Panc1 (cell line): Measurements from ENCODE around the gene C1QTNF12. TPM values are rescaled to one million over a fixed set of nuclear protein-coding genes. Genes with fewer than 3 reads are reported as not detected.

Experiments
- ATAC-seq: fragments of 200-7000 bp; cut with Tn5 transposase; 2 replicates; pipeline ENCODE4 v1.9.1; 2020; ENCODE audit warnings: mild to moderate bottlenecking, moderate library complexity
- BruUV-seq: library from RNA; stranded (reverse); fragments of 400-500 nt; replicated peaks from 2 replicates; lab custom pipeline; 2021; lab: Mats Ljungman, UMichigan
- CTCF ChIA-PET: fragments of 300-600 bp; sonication (Branson Sonifier 250); formaldehyde crosslinking; loops from one replicate; lab custom pipeline; 2022; ENCODE audit warnings: antibody characterized with exemption; lab: Charles Lee
- POLR2A ChIA-PET: fragments of 300-600 bp; sonication (Branson Sonifier 250); formaldehyde crosslinking; loops from one replicate; lab custom pipeline; 2022; ENCODE audit warnings: antibody characterized with exemption; lab: Charles Lee
- DNase-seq: peaks from one replicate; pipeline ENCODE4 v3.0.0-alpha.2; 2010; ENCODE audit warnings: low read depth, low spot score
- H3K27ac ChIP-seq: 2 replicates; pipeline ENCODE4 v1.5.1; 2011; ENCODE audit warnings: mild to moderate bottlenecking, low read length, inconsistent platforms
- H3K27me3 ChIP-seq: fragments of 200-500 bp; sonication (Bioruptor generic); 2 replicates; pipeline ENCODE4 v1.6.0; 2014; ENCODE audit warnings: low read length, inconsistent platforms; ENCODE audit not compliant: control insufficient read depth, insufficient read depth
- H3K36me3 ChIP-seq: fragments of 200-500 bp; sonication (Bioruptor generic); 2 replicates; pipeline ENCODE4 v1.5.1; 2014; ENCODE audit warnings: inconsistent platforms, mild to moderate bottlenecking, low read length, moderate library complexity; ENCODE audit not compliant: control insufficient read depth, insufficient read depth
- H3K4me1 ChIP-seq: 2 replicates; pipeline ENCODE4 v1.5.1; 2011; ENCODE audit warnings: inconsistent platforms, mild to moderate bottlenecking, low read length, moderate library complexity; ENCODE audit not compliant: control insufficient read depth, insufficient read depth
- H3K4me3 ChIP-seq, 2 experiments: 2 replicates each; pipeline ENCODE4 v1.5.1; 2011 to 2012; ENCODE audit warnings: low read depth in 2 of 2, low read length in 2 of 2, mild to moderate bottlenecking in 2 of 2, inconsistent platforms in 1 of 2, moderate library complexity in 1 of 2
- H3K9me3 ChIP-seq: fragments of 200-500 bp; sonication (Bioruptor generic); 2 replicates; pipeline ENCODE4 v1.5.1; 2014; ENCODE audit warnings: low read depth, mild to moderate bottlenecking, inconsistent platforms, low read length, moderate library complexity; ENCODE audit not compliant: control insufficient read depth, insufficient read depth
- POLR2AphosphoS5 ChIP-seq: IDR thresholded peaks from 2 replicates; pipeline ENCODE4 v1.6.1; 2012; ENCODE audit warnings: mild to moderate bottlenecking, low read depth, low read length, moderate library complexity
- REST ChIP-seq, 2 experiments: IDR thresholded peaks; 2 replicates each; pipeline ENCODE4 v1.6.1; 2011 to 2012; ENCODE audit warnings: low read depth in 2 of 2, control low read depth in 1 of 2, low read length in 1 of 2, mild to moderate bottlenecking in 1 of 2, moderate library complexity in 1 of 2; ENCODE audit not compliant: insufficient read depth in 1 of 2
- SIN3A ChIP-seq: IDR thresholded peaks from 2 replicates; pipeline ENCODE4 v1.6.1; 2012; ENCODE audit warnings: low read depth, mild to moderate bottlenecking, low read length, moderate library complexity, borderline replicate concordance; ENCODE audit not compliant: insufficient read depth
- TCF7L2 ChIP-seq: IDR thresholded peaks from 2 replicates; pipeline ENCODE4 v1.6.1; 2011; ENCODE audit warnings: mild to moderate bottlenecking, low read depth, low read length, inconsistent platforms
- in situ Hi-C: cut with HindIII; loops from 2 replicates; pipeline ENCODE4 v1.10.0; 2016; ENCODE audit warnings: low sequenced_read_pairs, low pct_unique_long_range_greater_than_20kb
- intact Hi-C: fragments of 100-400 bp; cut with micrococcal nuclease; formaldehyde crosslinking; loops from one replicate; pipeline ENCODE4 v1.10.0; 2022; ENCODE audit not compliant: unreplicated experiment
- total RNA-seq: library from RNA; stranded (reverse); gene quantifications from one replicate; pipeline ENCODE4 v1.2.1, GENCODE V29; 2021; ENCODE audit not compliant: unreplicated experiment
- TF ChIP-seq, protein P1 (sequence below): fragments of 450-650 bp; IDR thresholded peaks from 2 replicates; pipeline ENCODE4 v1.5.1; 2017; ENCODE audit warnings: mild to moderate bottlenecking

Gene C1QTNF12
- total RNA-seq, 1 experiment from 2014 or later: 41.4 TPM

DNA sequence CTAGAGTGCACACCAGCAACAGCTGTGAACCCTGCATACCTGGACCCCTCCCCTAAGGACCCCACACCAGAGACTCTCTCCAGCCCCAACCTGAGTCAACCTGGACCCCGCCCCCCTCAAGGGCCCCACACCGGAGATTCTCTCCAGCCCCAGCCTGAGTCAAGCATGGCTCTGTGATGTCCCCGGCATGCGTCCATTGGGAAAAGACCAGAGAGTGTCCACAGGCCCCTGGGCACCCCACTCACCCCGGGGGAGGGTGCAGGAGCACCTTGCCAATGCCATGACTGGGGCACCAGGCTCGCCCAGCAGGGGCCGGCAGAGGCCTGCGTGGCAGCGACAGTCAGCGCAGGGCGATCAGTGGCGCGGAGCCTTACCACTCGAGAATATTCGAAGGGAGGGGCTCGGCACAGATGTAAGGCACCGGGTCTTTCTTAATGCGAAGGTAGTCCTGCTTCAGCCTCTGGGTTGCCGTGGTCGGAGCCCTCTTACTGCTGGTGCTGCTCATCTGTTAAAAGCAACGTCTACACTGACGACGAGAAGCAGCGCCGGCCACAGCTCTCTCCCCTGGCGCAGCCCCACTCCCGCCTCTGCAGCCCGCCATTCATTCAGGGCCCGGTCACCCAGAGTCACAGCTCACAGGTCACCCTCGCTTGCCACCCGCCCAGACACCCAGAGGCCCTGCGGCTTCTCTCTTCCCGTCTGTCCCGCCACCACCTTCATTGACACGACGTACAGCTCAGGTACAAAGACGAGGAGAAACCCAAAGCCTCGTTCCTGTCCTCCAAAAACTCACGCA, 21.2 kb upstream of the C1QTNF12 start:
- POLR2A ChIA-PET: no interaction called here
- intact Hi-C loops: no loop called here
- ATAC-seq (no peak), DNase-seq (no peak)
- no peaks in the 10 kb centered on the region for H3K27me3 ChIP-seq
- in situ Hi-C loops: no loop called here
- no TSS peak for BruUV-seq
- no peak overlapping the region for H3K4me3 ChIP-seq
- CTCF ChIA-PET: no interaction called here
- no peak overlapping the region for H3K27ac ChIP-seq
- H3K36me3 ChIP-seq: no peaks in the 10 kb centered on the region; the same call in 1 of the 2 replicates
- TF ChIP-seq TCF7L2: no peak
- TF ChIP-seq, protein P1, sequence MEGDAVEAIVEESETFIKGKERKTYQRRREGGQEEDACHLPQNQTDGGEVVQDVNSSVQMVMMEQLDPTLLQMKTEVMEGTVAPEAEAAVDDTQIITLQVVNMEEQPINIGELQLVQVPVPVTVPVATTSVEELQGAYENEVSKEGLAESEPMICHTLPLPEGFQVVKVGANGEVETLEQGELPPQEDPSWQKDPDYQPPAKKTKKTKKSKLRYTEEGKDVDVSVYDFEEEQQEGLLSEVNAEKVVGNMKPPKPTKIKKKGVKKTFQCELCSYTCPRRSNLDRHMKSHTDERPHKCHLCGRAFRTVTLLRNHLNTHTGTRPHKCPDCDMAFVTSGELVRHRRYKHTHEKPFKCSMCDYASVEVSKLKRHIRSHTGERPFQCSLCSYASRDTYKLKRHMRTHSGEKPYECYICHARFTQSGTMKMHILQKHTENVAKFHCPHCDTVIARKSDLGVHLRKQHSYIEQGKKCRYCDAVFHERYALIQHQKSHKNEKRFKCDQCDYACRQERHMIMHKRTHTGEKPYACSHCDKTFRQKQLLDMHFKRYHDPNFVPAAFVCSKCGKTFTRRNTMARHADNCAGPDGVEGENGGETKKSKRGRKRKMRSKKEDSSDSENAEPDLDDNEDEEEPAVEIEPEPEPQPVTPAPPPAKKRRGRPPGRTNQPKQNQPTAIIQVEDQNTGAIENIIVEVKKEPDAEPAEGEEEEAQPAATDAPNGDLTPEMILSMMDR: no peak; the same call in 1 of the 2 replicates
- TF ChIP-seq REST (IDR thresholded peaks at IDR 0.05; ENCODE audit: insufficient read depth in 1 of 2, low read depth in 2 of 2, low read length in 1 of 2): no peak
- no peak for TF ChIP-seq SIN3A
- TF ChIP-seq POLR2AphosphoS5: no peak
- no peaks in the 10 kb centered on the region for H3K9me3 ChIP-seq
- H3K4me1 ChIP-seq: peaks cover 17% of the 10 kb centered on the region

GRCh38 chr1:1264868-1265272, 18.3 kb upstream of the C1QTNF12 start:
- in situ Hi-C loops (no loop called here), intact Hi-C loops (no loop called here)
- H3K9me3 ChIP-seq: no peaks in the 10 kb centered on the region
- H3K27me3 ChIP-seq: no peaks in the 10 kb centered on the region
- DNase-seq (peak; percentile 93), ATAC-seq (peak; percentile 79)
- ChIA-PET POLR2A (no interaction called here), CTCF (no interaction called here)
- no peak overlapping the region for H3K4me3 ChIP-seq
- peaks cover 3% of the 10 kb centered on the region; the same call in 1 of the 2 replicates for H3K4me1 ChIP-seq
- TF ChIP-seq REST (IDR thresholded peaks at IDR 0.05; ENCODE audit: insufficient read depth in 1 of 2, low read depth in 2 of 2, low read length in 1 of 2) (no peak), POLR2AphosphoS5 (no peak), TCF7L2 (no peak), SIN3A (no peak)
- TF ChIP-seq, protein P1: no peak
- H3K27ac ChIP-seq: no peak overlapping the region
- no peaks in the 10 kb centered on the region; the same call in 1 of the 2 replicates for H3K36me3 ChIP-seq
- no TSS peak for BruUV-seq
